ENCODE data around the gene PRKG1.

Gene PRKG1

GRCh38 chr10:51972733-51973346 is 898.6 kb downstream of the PRKG1 start:
- H3K27ac ChIP-seq (replicated peaks; ENCODE audit: low read length): no peak overlapping the region
- H2BK120ac ChIP-seq (ENCODE audit: low read depth, low read length): no peak overlapping the region
- no peak overlapping the region for H3K4ac ChIP-seq (ENCODE audit: low read length)
- H4K8ac ChIP-seq (ENCODE audit: low read depth, low read length): no peak overlapping the region
- no peak overlapping the region for H2AK5ac ChIP-seq (ENCODE audit: low read depth, low read length)
- no peak for DNase-seq (ENCODE audit: low spot score)
- no peak overlapping the region for H3K23ac ChIP-seq (ENCODE audit: low read depth, low read length, poor library complexity)
- no CpG with 5 or more reads among the region's 3 CpGs for WGBS, 2 donors (ENCODE audit: extremely low coverage in 2 of 2, insufficient read length in 2 of 2, insufficient replicate concordance in 1 of 2)
- no peak overlapping the region for H3K14ac ChIP-seq (ENCODE audit: low read length)
- H3K9me3 ChIP-seq (replicated peaks in 1 of 2; ENCODE audit: control insufficient read depth in 2 of 2, insufficient read depth in 1 of 2, low read depth in 1 of 2, low read length in 2 of 2): no peaks in the 10 kb centered on the region
- no peaks in the 10 kb centered on the region for H3K27me3 ChIP-seq (ENCODE audit: control insufficient read depth in 3 of 3, insufficient read depth in 3 of 3, low read depth in 1 of 3, low read length in 3 of 3)
- no peak overlapping the region for H3K4me2 ChIP-seq (ENCODE audit: insufficient read depth, low read length, poor library complexity, severe bottlenecking)
- no peak overlapping the region for H3K9ac ChIP-seq (ENCODE audit: low read depth, low read length, poor library complexity)
- no peak overlapping the region for H2BK15ac ChIP-seq (ENCODE audit: low read length)
- no peak overlapping the region for H3K18ac ChIP-seq (ENCODE audit: low read length)
- no peak overlapping the region for H2AFZ ChIP-seq (ENCODE audit: low read length)
- no peak overlapping the region for H3K4me3 ChIP-seq (ENCODE audit: low read length in 2 of 2)
- H4K91ac ChIP-seq (ENCODE audit: low read depth, low read length, poor library complexity): no peak overlapping the region
- peaks cover 0 to 2% of the 10 kb centered on the region in 2 donors for H3K4me1 ChIP-seq (ENCODE audit: control insufficient read depth in 2 of 2, insufficient read depth in 1 of 2, low read depth in 1 of 2, low read length in 2 of 2)
- H2BK12ac ChIP-seq (ENCODE audit: low read length): no peak overlapping the region
- H3K79me1 ChIP-seq (ENCODE audit: low read depth, low read length): no peaks in the 10 kb centered on the region
- H2BK5ac ChIP-seq (ENCODE audit: low read length): no peak overlapping the region
- H3K36me3 ChIP-seq (replicated peaks in 1 of 2; ENCODE audit: control insufficient read depth in 2 of 2, insufficient read depth in 2 of 2, low read length in 2 of 2): no peaks in the 10 kb centered on the region

- H3K9ac ChIP-seq (ENCODE audit: low read depth, low read length, poor library complexity): no peak overlapping the region
- no peaks in the 10 kb centered on the region for H3K27me3 ChIP-seq (ENCODE audit: control insufficient read depth in 3 of 3, insufficient read depth in 3 of 3, low read depth in 1 of 3, low read length in 3 of 3)
- H2AFZ ChIP-seq (ENCODE audit: low read length): no peak overlapping the region
- no peak overlapping the region for H3K14ac ChIP-seq (ENCODE audit: low read length)
- H3K27ac ChIP-seq (replicated peaks; ENCODE audit: low read length): no peak overlapping the region
- no peak overlapping the region for H4K91ac ChIP-seq (ENCODE audit: low read depth, low read length, poor library complexity)
- no peak overlapping the region for H2BK12ac ChIP-seq (ENCODE audit: low read length)
- no peaks in the 10 kb centered on the region for H3K79me1 ChIP-seq (ENCODE audit: low read depth, low read length)
- H3K9me3 ChIP-seq (replicated peaks in 1 of 2; ENCODE audit: control insufficient read depth in 2 of 2, insufficient read depth in 1 of 2, low read depth in 1 of 2, low read length in 2 of 2): no peaks in the 10 kb centered on the region
- no peak overlapping the region for H4K8ac ChIP-seq (ENCODE audit: low read depth, low read length)
- H3K4me3 ChIP-seq (ENCODE audit: low read length in 2 of 2): no peak overlapping the region
- no peak overlapping the region for H2AK5ac ChIP-seq (ENCODE audit: low read depth, low read length)
- H3K4ac ChIP-seq (ENCODE audit: low read length): no peak overlapping the region
- H3K4me1 ChIP-seq (ENCODE audit: control insufficient read depth in 2 of 2, insufficient read depth in 1 of 2, low read depth in 1 of 2, low read length in 2 of 2): peaks cover 0 to 2% of the 10 kb centered on the region in 2 donors
- no peak overlapping the region for H2BK120ac ChIP-seq (ENCODE audit: low read depth, low read length)
- no peak overlapping the region for H3K18ac ChIP-seq (ENCODE audit: low read length)
- no peaks in the 10 kb centered on the region for H3K36me3 ChIP-seq (replicated peaks in 1 of 2; ENCODE audit: control insufficient read depth in 2 of 2, insufficient read depth in 2 of 2, low read length in 2 of 2)
- H3K4me2 ChIP-seq (ENCODE audit: insufficient read depth, low read length, poor library complexity, severe bottlenecking): no peak overlapping the region
- no peak overlapping the region for H3K23ac ChIP-seq (ENCODE audit: low read depth, low read length, poor library complexity)
- H2BK5ac ChIP-seq (ENCODE audit: low read length): no peak overlapping the region
- no peak for DNase-seq (ENCODE audit: low spot score)
- no peak overlapping the region for H2BK15ac ChIP-seq (ENCODE audit: low read length)
Measured at GRCh38 chr10:51980752-51981151, 906.5 kb downstream of the PRKG1 start.

GRCh38 chr10:51981731-51982130 is 907.4 kb downstream of the PRKG1 start:
- Histone ChIP-seq H3K4me3 (ENCODE audit: low read length in 2 of 2) (no peak overlapping the region), H3K79me1 (ENCODE audit: low read depth, low read length) (no peaks in the 10 kb centered on the region), H3K14ac (ENCODE audit: low read length) (no peak overlapping the region), H3K9me3 (replicated peaks in 1 of 2; ENCODE audit: control insufficient read depth in 2 of 2, insufficient read depth in 1 of 2, low read depth in 1 of 2, low read length in 2 of 2) (no peaks in the 10 kb centered on the region), H3K27ac (replicated peaks; ENCODE audit: low read length) (no peak overlapping the region), H3K4me2 (ENCODE audit: insufficient read depth, low read length, poor library complexity, severe bottlenecking) (no peak overlapping the region), H3K36me3 (replicated peaks in 1 of 2; ENCODE audit: control insufficient read depth in 2 of 2, insufficient read depth in 2 of 2, low read length in 2 of 2) (no peaks in the 10 kb centered on the region), H2AK5ac (ENCODE audit: low read depth, low read length) (no peak overlapping the region), H3K27me3 (ENCODE audit: control insufficient read depth in 3 of 3, insufficient read depth in 3 of 3, low read depth in 1 of 3, low read length in 3 of 3) (no peaks in the 10 kb centered on the region), H2BK15ac (ENCODE audit: low read length) (no peak overlapping the region), H4K91ac (ENCODE audit: low read depth, low read length, poor library complexity) (no peak overlapping the region), H4K8ac (ENCODE audit: low read depth, low read length) (no peak overlapping the region), H3K9ac (ENCODE audit: low read depth, low read length, poor library complexity) (no peak overlapping the region), H3K4ac (ENCODE audit: low read length) (no peak overlapping the region), H2AFZ (ENCODE audit: low read length) (no peak overlapping the region), H2BK120ac (ENCODE audit: low read depth, low read length) (no peak overlapping the region), H3K18ac (ENCODE audit: low read length) (no peak overlapping the region), H2BK5ac (ENCODE audit: low read length) (no peak overlapping the region), H3K4me1 (ENCODE audit: control insufficient read depth in 2 of 2, insufficient read depth in 1 of 2, low read depth in 1 of 2, low read length in 2 of 2) (peaks cover 0 to 5% of the 10 kb centered on the region in 2 donors), H3K23ac (ENCODE audit: low read depth, low read length, poor library complexity) (no peak overlapping the region), H2BK12ac (ENCODE audit: low read length) (no peak overlapping the region)
- DNase-seq (ENCODE audit: low spot score): no peak
- WGBS, 2 donors (ENCODE audit: extremely low coverage in 2 of 2, insufficient read length in 2 of 2, insufficient replicate concordance in 1 of 2): no CpG with 5 or more reads among the region's 1 CpG

GRCh38 chr10:51983481-51983880 is 909.2 kb downstream of the PRKG1 start:
- no peak overlapping the region for H2BK12ac ChIP-seq (ENCODE audit: low read length)
- H3K4me3 ChIP-seq (ENCODE audit: low read length in 2 of 2): no peak overlapping the region
- peaks cover 0 to 5% of the 10 kb centered on the region in 2 donors for H3K4me1 ChIP-seq (ENCODE audit: control insufficient read depth in 2 of 2, insufficient read depth in 1 of 2, low read depth in 1 of 2, low read length in 2 of 2)
- H3K79me1 ChIP-seq (ENCODE audit: low read depth, low read length): no peaks in the 10 kb centered on the region
- no peak overlapping the region for H3K27ac ChIP-seq (replicated peaks; ENCODE audit: low read length)
- peak overlapping the region; percentile 43 for H4K91ac ChIP-seq (ENCODE audit: low read depth, low read length, poor library complexity)
- no peak overlapping the region for H2BK5ac ChIP-seq (ENCODE audit: low read length)
- H3K23ac ChIP-seq (ENCODE audit: low read depth, low read length, poor library complexity): no peak overlapping the region
- WGBS, 2 donors (ENCODE audit: extremely low coverage in 2 of 2, insufficient read length in 2 of 2, insufficient replicate concordance in 1 of 2): no CpG with 5 or more reads among the region's 2 CpGs
- no peak overlapping the region for H3K9ac ChIP-seq (ENCODE audit: low read depth, low read length, poor library complexity)
- H3K4me2 ChIP-seq (ENCODE audit: insufficient read depth, low read length, poor library complexity, severe bottlenecking): no peak overlapping the region
- no peak overlapping the region for H4K8ac ChIP-seq (ENCODE audit: low read depth, low read length)
- no peak overlapping the region for H2BK15ac ChIP-seq (ENCODE audit: low read length)
- H3K27me3 ChIP-seq (ENCODE audit: control insufficient read depth in 3 of 3, insufficient read depth in 3 of 3, low read depth in 1 of 3, low read length in 3 of 3): no peaks in the 10 kb centered on the region
- peak overlapping the region; percentile 68 for H2AK5ac ChIP-seq (ENCODE audit: low read depth, low read length)
- H3K4ac ChIP-seq (ENCODE audit: low read length): no peak overlapping the region
- H3K18ac ChIP-seq (ENCODE audit: low read length): peak overlapping the region; percentile 65
- no peak overlapping the region for H2BK120ac ChIP-seq (ENCODE audit: low read depth, low read length)
- no peaks in the 10 kb centered on the region for H3K9me3 ChIP-seq (replicated peaks in 1 of 2; ENCODE audit: control insufficient read depth in 2 of 2, insufficient read depth in 1 of 2, low read depth in 1 of 2, low read length in 2 of 2)
- no peak for DNase-seq (ENCODE audit: low spot score)
- no peak overlapping the region for H2AFZ ChIP-seq (ENCODE audit: low read length)
- no peaks in the 10 kb centered on the region for H3K36me3 ChIP-seq (replicated peaks in 1 of 2; ENCODE audit: control insufficient read depth in 2 of 2, insufficient read depth in 2 of 2, low read length in 2 of 2)
- peak overlapping the region; percentile 90 for H3K14ac ChIP-seq (ENCODE audit: low read length)
